Limb (tissue), 2 donors: ENCODE measurements around the gene PIGU.
"Not testable (repeated sequence)": the region's sequence is repeated elsewhere in the genome, so short reads cannot be mapped to it uniquely, and the experiment has no call there.

Source experiments
- DNase-seq, 2 donors: peaks; one replicate each; pipeline ENCODE4 v3.0.0-alpha.2; 2016; ENCODE audit errors: extremely low spot score in 2 of 2

The PIGU gene

DNA sequence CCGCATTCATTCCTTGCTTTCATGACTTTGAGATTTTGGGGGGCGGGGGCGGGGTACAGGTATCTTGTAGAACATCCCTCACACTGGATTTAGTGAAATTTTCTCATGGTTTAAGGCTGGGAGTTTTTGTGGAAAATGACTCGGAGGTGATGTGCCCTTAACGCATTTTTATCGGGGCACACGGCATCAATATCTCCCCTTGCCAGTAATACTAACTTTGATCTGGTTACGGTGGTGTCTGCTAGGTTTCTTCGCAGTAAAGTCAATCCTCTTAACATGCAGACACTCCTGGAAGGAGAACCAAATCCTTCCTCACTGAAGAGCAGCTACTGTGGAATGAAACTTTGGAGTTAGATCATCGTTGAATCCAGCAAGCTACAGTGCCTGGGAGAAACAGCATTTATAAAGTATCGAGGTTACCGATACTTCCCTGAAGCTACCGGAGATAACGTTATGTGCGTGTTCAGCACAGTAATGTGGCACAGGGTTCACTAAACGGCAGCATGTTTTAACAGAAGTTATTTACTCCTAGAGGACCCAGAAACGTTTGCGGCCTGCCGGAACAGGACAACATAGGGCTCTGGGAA lies 161.9 kb downstream of the PIGU start:
- no peak for DNase-seq

DNA sequence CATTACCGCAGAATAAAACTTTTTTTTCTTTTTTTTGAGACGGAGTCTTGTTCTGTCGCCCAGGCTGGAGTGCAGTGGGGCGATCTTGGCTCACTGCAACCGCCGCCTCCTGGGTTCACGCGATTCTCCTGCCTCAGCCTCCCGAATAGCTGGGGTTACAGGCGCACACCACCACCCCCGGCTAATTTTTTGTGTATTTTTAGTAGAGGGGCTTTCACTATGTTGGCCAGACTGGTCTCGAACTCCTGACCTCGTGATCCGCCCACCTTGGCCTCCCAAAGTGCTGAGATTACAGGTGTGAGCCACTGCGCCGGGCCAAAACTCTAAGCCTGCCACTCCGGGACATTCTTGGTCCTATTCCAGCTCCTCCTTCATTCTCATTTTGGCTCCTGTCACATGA lies 162.9 kb downstream of the PIGU start:
- DNase-seq = not testable (repeated sequence)

DNA sequence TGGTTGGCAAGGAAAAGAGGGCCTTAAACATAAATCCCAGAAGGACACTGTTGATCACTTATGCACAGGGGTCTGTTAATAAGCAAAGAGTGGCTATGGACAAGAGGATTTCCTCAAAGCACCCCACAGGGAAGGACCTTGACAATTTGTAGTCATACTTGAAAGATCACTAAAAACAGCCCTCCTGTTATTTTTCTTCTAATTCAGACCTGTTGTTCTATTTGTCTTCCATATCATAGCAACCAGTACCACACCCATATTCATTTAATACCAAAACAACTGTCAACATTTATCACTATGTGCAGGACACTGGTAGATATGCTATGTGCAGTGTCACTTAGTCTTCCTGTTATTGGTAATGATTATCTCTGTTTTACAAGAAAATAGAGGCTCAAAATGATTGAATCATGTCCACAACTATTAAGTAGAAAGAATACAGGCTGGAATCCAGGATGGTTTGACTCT lies 163.9 kb downstream of the PIGU start:
- DNase-seq = no peak

DNA sequence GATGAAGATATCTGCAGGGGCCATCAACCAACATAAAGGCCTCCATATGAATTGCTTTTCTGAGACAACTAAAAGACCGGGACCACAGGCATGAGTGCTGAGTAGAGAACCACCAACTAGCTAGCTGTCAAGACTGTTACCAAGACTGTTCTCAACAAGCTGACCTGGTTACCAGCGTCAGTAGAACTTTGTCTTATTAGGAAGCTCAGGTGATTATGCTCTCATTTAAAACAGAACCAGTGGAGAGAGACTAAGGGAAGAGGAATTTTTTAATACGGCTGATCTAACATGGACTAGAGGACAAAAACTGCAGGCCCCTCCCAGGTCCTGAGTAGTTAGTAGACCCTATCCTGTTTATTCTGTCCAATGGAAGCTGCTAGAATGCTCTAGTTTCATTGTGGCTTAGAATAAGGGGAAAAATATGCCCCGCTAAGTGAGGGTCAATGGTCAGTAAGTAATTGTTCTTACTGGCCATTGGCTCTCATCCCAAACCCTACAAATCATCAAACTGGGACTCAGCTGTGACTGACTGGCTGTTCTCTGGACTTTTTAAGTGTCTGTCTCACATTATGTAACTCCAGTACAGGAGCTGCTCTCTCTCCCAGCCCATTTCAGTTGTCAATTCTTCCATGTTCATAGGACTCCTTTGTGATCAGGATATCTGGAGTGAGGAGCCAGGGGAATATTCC lies 164.5 kb downstream of the PIGU start:
- no peak for DNase-seq

DNA sequence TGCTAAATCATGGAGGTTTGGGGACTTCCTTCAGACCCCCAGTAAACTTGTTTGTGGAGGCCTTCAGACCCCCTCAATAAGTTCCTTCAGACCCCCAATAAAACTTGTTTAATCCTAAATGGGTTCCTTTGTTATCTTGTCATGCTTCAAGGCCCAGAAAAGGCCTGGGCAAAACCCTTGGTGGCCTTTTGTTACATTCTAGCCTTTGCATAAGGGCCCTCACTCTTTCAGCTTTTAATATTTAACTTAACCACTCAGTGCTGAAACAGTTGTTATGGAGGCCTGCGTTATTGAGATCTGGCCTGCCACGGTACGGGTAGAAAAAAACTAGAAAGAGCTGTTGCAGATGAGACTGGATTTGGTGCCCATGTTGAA lies 165.0 kb downstream of the PIGU start:
- DNase-seq = no peak

DNA sequence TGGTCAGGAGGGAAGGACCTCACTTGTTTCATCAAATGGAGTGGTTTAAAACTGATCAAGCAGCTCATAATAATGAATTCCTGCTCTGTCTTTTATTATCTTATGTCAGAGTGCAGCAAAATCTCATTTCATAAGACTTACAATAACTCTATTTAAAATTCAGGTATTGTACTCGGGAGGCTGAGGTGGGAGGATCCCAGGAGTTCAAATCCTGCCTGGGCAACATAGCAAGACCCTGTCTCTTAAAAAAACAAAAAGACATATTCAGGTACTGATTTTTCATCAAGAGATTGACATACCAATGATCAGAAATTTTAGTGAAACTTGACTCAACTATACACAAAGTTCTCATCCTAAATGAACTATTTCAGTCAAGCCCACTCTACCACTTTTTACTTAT lies 166.3 kb downstream of the PIGU start:
- no peak for DNase-seq
